HCT116 (cell line): ENCODE results near the gene ST3GAL3. TPM values are rescaled to one million over a fixed set of nuclear protein-coding genes. Genes with fewer than 3 reads are reported as not detected.

ENCODE experiments used
- ATAC-seq: fragments of 200-7000 bp; cut with Tn5 transposase; 2 replicates; pipeline ENCODE4 v1.9.1; 2020; ENCODE audit warnings: mild to moderate bottlenecking, moderate library complexity
- BruUV-seq: library from RNA; stranded (reverse); fragments of 400-500 nt; replicated peaks from 2 replicates; lab custom pipeline; 2021; lab: Mats Ljungman, UMichigan
- CTCF ChIA-PET: fragments of 300-600 bp; sonication (Branson Sonifier 250); formaldehyde crosslinking; loops from one replicate; lab custom pipeline; 2021; ENCODE audit warnings: antibody characterized with exemption; lab: Charles Lee
- POLR2A ChIA-PET: fragments of 300-600, 350-600 bp; sonication (Branson Sonifier 250); formaldehyde crosslinking; loops from one replicate; lab custom pipeline; 2021; ENCODE audit warnings: antibody characterized with exemption; lab: Charles Lee
- RAD21 ChIA-PET, 2 experiments: fragments of 300-600 bp; sonication (Branson Sonifier 250); formaldehyde crosslinking; loops; one replicate each; lab custom pipeline; 2023; ENCODE audit warnings: low total read pairs in 2 of 2; ENCODE audit not compliant: uncharacterized antibody in 2 of 2, unreplicated experiment in 2 of 2, low non-redundant PET in 1 of 2; lab: Charles Lee
- DNase-seq: peaks from one replicate; pipeline ENCODE4 v3.0.0-alpha.2; 2010; ENCODE audit warnings: low read depth, low spot score
- H2AFZ ChIP-seq: fragments of 200-600 bp; shearing (Covaris generic), sonication (generic); 2 replicates; pipeline ENCODE4 v1.6.1; 2017; ENCODE audit warnings: low read depth, mixed run types, mixed read lengths, antibody characterized with exemption, low read length; ENCODE audit not compliant: poor library complexity, severe bottlenecking
- H3K27ac ChIP-seq: 2 replicates; pipeline ENCODE4 v1.5.1; 2012; ENCODE audit warnings: low read depth, low read length
- H3K27me3 ChIP-seq: fragments of 200-600 bp; sonication (generic); 2 replicates; pipeline ENCODE4 v1.6.1; 2016; ENCODE audit warnings: mixed run types, low read length, mixed read lengths; ENCODE audit not compliant: insufficient read depth
- H3K36me3 ChIP-seq, 2 experiments: fragments of 200-500 bp in 1 of 2; fragments of 200-600 bp in 1 of 2; sonication (Bioruptor generic) in 1 of 2; sonication (generic) in 1 of 2; 2 replicates each; pipeline versions ENCODE4 v1.5.1 to v1.6.1; 2014 to 2016; ENCODE audit warnings: low read length in 2 of 2, inconsistent platforms in 1 of 2, mixed read lengths in 1 of 2, mixed run types in 1 of 2; ENCODE audit not compliant: insufficient read depth in 2 of 2, control insufficient read depth in 1 of 2
- H3K4me1 ChIP-seq, 2 experiments: fragments of 200-600 bp in 1 of 2; sonication (generic) in 1 of 2; 2 replicates each; pipeline versions ENCODE4 v1.5.1 to v1.6.1; 2012 to 2017; ENCODE audit warnings: low read length in 2 of 2, inconsistent platforms in 1 of 2, mild to moderate bottlenecking in 1 of 2, mixed read lengths in 1 of 2, mixed run types in 1 of 2, moderate library complexity in 1 of 2; ENCODE audit not compliant: insufficient read depth in 2 of 2, control insufficient read depth in 1 of 2
- H3K4me2 ChIP-seq: fragments of 200-600 bp; sonication (generic); 2 replicates; pipeline ENCODE4 v1.6.1; 2017; ENCODE audit warnings: mixed run types, low read length, mixed read lengths
- H3K4me3 ChIP-seq, 2 experiments: fragments of 200-600 bp in 1 of 2; sonication (generic) in 1 of 2; replicated peaks in 1 of 2; 2 replicates each; pipeline ENCODE4 v1.5.1; 2011 to 2016; ENCODE audit warnings: low read length in 2 of 2, control low read depth in 1 of 2, low read depth in 1 of 2, mild to moderate bottlenecking in 1 of 2, mixed read lengths in 1 of 2, mixed run types in 1 of 2
- H3K79me2 ChIP-seq: fragments of 200-600 bp; sonication (generic); 2 replicates; pipeline ENCODE4 v1.6.1; 2017; ENCODE audit warnings: mild to moderate bottlenecking, mixed run types, low read length, moderate library complexity, mixed read lengths; ENCODE audit not compliant: insufficient read depth
- H3K9ac ChIP-seq: fragments of 200-600 bp; sonication (generic); 2 replicates; pipeline ENCODE4 v1.6.1; 2016; ENCODE audit warnings: low read length, mixed read lengths
- H3K9me2 ChIP-seq: fragments of 200-600 bp; sonication (generic), shearing (Covaris generic); 2 replicates; pipeline ENCODE4 v1.6.1; 2017; ENCODE audit warnings: mixed run types, mild to moderate bottlenecking, moderate library complexity; ENCODE audit not compliant: insufficient read depth
- H3K9me3 ChIP-seq, 2 experiments: fragments of 200-500 bp in 1 of 2; fragments of 200-600 bp in 1 of 2; sonication (Bioruptor generic) in 1 of 2; sonication (generic) in 1 of 2; 2 replicates each; pipeline ENCODE4 v1.6.1; 2014 to 2017; ENCODE audit warnings: low read length in 2 of 2, mixed read lengths in 2 of 2, inconsistent platforms in 1 of 2, low read depth in 1 of 2, mild to moderate bottlenecking in 1 of 2, mixed run types in 1 of 2, moderate library complexity in 1 of 2; ENCODE audit not compliant: control insufficient read depth in 1 of 2, insufficient read depth in 1 of 2
- H4K20me1 ChIP-seq: fragments of 200-600 bp; sonication (generic), shearing (Covaris generic); 2 replicates; pipeline ENCODE4 v1.6.1; 2017; ENCODE audit warnings: mixed run types, mild to moderate bottlenecking, moderate library complexity; ENCODE audit not compliant: insufficient read depth
- CBX3 ChIP-seq: IDR thresholded peaks from 2 replicates; pipeline ENCODE4 v1.6.1; 2012; ENCODE audit warnings: low read depth
- CEBPB ChIP-seq: IDR thresholded peaks from 2 replicates; pipeline ENCODE4 v1.6.1; 2012; ENCODE audit warnings: low read depth
- EGR1 ChIP-seq: IDR thresholded peaks from 2 replicates; pipeline ENCODE4 v1.6.1; 2012; ENCODE audit warnings: low read depth
- ELF1 ChIP-seq: IDR thresholded peaks from 2 replicates; pipeline ENCODE4 v1.6.1; 2012; ENCODE audit warnings: low read depth, borderline replicate concordance
- EZH2 ChIP-seq: fragments of 200-600 bp; sonication (generic); IDR thresholded peaks from 2 replicates; pipeline ENCODE4 v1.6.1; 2017; ENCODE audit warnings: antibody characterized with exemption, mixed run types
- POLR2A ChIP-seq: IDR thresholded peaks from 2 replicates; pipeline ENCODE4 v1.7.0; 2011; ENCODE audit warnings: borderline replicate concordance; ENCODE audit not compliant: insufficient read depth, insufficient read length; ENCODE audit errors: extremely low read depth
- RAD21 ChIP-seq: IDR thresholded peaks from 2 replicates; pipeline ENCODE4 v1.6.1; 2012; ENCODE audit warnings: low read depth, mild to moderate bottlenecking
- TCF7L2 ChIP-seq: IDR thresholded peaks from 2 replicates; pipeline ENCODE4 v1.7.0; 2011; ENCODE audit warnings: borderline replicate concordance, inconsistent platforms; ENCODE audit not compliant: insufficient read depth, insufficient read length; ENCODE audit errors: extremely low read depth
- YY1 ChIP-seq: IDR thresholded peaks from 2 replicates; pipeline ENCODE4 v1.6.1; 2011; ENCODE audit warnings: low read length, low read depth, moderate library complexity, mild to moderate bottlenecking; ENCODE audit not compliant: insufficient replicate concordance; ENCODE audit errors: extremely low read depth
- intact Hi-C: fragments of 100-400 bp; cut with micrococcal nuclease; formaldehyde crosslinking; loops from 2 replicates; pipeline ENCODE4 v1.10.0; 2022
- total RNA-seq: library from RNA; stranded (reverse); gene quantifications from one replicate; pipeline ENCODE4 v1.2.1, GENCODE V29; 2021; ENCODE audit not compliant: unreplicated experiment
- TF ChIP-seq, protein P1 (sequence below): IDR thresholded peaks from 2 replicates; pipeline ENCODE4 v1.6.1; 2012
- TF ChIP-seq, protein P2 (sequence below): IDR thresholded peaks from 2 replicates; pipeline ENCODE4 v1.6.1; 2012
- TF ChIP-seq, protein P3 (sequence below): IDR thresholded peaks from 2 replicates; pipeline ENCODE4 v1.6.1; 2011; ENCODE audit warnings: mild to moderate bottlenecking, low read length, moderate library complexity; ENCODE audit not compliant: insufficient replicate concordance; ENCODE audit errors: extremely low read depth

Gene ST3GAL3
- total RNA-seq, 1 experiment from 2014 or later = 7.2 TPM

DNA sequence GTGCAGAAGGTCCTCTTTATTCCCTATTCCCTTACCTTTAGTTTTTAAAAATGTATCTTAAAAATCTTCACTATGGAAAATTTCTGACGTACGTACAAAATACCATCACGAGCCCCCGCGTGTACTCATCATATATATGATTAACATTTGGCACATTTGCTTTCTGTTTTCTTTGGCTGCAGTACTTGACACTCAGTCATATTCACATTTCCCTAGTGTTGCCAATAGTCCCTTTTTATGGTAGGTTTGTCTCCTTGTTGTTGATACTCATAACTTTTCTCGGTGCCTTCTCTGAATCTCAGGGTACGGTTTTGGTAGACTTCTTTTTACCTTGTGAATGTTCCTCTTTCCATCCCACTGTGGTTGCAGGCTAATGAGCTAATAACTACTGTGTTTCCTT is 34.1 kb upstream of the ST3GAL3 start:
- ATAC-seq = no peak
- Histone ChIP-seq H3K79me2 (no peaks in the 10 kb centered on the region), H3K4me3 (no peak overlapping the region), H2AFZ (no peak overlapping the region), H3K9me3 (no peaks in the 10 kb centered on the region), H3K36me3 (peaks cover 22 to 48% of the 10 kb centered on the region in 2 experiments; a peak in 3 of 4 replicates), H3K27ac (no peak overlapping the region), H3K9me2 (no peaks in the 10 kb centered on the region), H3K27me3 (no peaks in the 10 kb centered on the region), H3K4me1 (no peaks in the 10 kb centered on the region), H3K9ac (no peak overlapping the region)
- intact Hi-C loops = no loop called here
- no TSS peak for BruUV-seq
- ChIA-PET CTCF (no interaction called here), POLR2A (no interaction called here)
- no peak for TF ChIP-seq YY1
- TF ChIP-seq, all 23 proteins: peak for 0
- RAD21 ChIA-PET = no interaction called here
- Histone ChIP-seq H4K20me1 (no peaks in the 10 kb centered on the region), H3K4me2 (no peak overlapping the region)
- DNase-seq = no peak

DNA sequence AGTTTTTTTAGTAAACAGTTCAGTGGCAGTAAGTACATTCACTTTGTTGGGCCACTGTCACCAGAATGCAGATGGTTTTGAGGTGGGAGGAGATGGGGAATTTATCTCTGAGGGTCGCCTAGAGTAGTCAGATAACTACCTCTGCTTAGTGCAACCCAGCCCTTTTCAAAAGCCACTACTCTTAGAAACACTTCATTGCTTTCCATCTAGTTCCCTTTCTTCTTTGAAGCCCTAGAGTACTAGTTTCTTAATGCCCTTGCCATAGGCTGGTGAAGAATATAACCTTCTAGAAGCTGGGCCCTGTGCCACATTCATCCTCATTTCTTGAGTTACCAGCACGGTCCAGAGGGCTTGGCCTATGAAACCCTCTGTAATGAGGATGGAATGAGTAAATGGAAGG is 28.4 kb upstream of the ST3GAL3 start:
- H3K4me1 ChIP-seq = no peaks in the 10 kb centered on the region
- no peak overlapping the region for H3K27ac ChIP-seq
- RAD21 ChIA-PET = no interaction called here

More for the DNA sequence above, 28.4 kb upstream of the ST3GAL3 start:
- POLR2A ChIA-PET = no interaction called here
- BruUV-seq = no TSS peak
- no peaks in the 10 kb centered on the region for H3K79me2 ChIP-seq
- DNase-seq = no peak
- TF ChIP-seq YY1 (no peak), TCF7L2 (no peak), EZH2 (no peak), CEBPB (no peak), ELF1 (no peak), CBX3 (no peak), POLR2A (no peak), EGR1 (no peak), RAD21 (no peak)
- TF ChIP-seq, protein P1, sequence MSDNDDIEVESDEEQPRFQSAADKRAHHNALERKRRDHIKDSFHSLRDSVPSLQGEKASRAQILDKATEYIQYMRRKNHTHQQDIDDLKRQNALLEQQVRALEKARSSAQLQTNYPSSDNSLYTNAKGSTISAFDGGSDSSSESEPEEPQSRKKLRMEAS = no peak
- TF ChIP-seq, protein P2, sequence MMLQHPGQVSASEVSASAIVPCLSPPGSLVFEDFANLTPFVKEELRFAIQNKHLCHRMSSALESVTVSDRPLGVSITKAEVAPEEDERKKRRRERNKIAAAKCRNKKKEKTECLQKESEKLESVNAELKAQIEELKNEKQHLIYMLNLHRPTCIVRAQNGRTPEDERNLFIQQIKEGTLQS = no peak
- TF ChIP-seq, protein P3, sequence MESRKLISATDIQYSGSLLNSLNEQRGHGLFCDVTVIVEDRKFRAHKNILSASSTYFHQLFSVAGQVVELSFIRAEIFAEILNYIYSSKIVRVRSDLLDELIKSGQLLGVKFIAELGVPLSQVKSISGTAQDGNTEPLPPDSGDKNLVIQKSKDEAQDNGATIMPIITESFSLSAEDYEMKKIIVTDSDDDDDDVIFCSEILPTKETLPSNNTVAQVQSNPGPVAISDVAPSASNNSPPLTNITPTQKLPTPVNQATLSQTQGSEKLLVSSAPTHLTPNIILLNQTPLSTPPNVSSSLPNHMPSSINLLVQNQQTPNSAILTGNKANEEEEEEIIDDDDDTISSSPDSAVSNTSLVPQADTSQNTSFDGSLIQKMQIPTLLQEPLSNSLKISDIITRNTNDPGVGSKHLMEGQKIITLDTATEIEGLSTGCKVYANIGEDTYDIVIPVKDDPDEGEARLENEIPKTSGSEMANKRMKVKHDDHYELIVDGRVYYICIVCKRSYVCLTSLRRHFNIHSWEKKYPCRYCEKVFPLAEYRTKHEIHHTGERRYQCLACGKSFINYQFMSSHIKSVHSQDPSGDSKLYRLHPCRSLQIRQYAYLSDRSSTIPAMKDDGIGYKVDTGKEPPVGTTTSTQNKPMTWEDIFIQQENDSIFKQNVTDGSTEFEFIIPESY = no peak
- TF ChIP-seq, all 23 proteins: peak for 0
- no peak overlapping the region for H2AFZ ChIP-seq
- peaks cover 19 to 23% of the 10 kb centered on the region in 2 experiments; a peak in 3 of 4 replicates for H3K36me3 ChIP-seq
- H3K9ac ChIP-seq = no peak overlapping the region
- ATAC-seq = no peak
- no peaks in the 10 kb centered on the region for H4K20me1 ChIP-seq
- H3K27me3 ChIP-seq = no peaks in the 10 kb centered on the region
- no peak overlapping the region for H3K4me2 ChIP-seq
- H3K9me2 ChIP-seq = no peaks in the 10 kb centered on the region
- CTCF ChIA-PET = no interaction called here
- H3K4me3 ChIP-seq = no peak overlapping the region
- H3K9me3 ChIP-seq = no peaks in the 10 kb centered on the region
- intact Hi-C loops = no loop called here
